Nephron progenitor cell (in vitro differentiated cells): ENCODE data around the gene MARCHF10.

Experiments
- DNase-seq: peaks from one replicate; pipeline ENCODE4 v3.0.0; 2021
- H3K27ac Mint-ChIP-seq: 2 replicates; pipeline ENCODE4 v1.8.0; 2021; ENCODE audit warnings: mild to moderate bottlenecking, moderate library complexity, mixed read lengths
- H3K27me3 Mint-ChIP-seq: 2 replicates; pipeline ENCODE4 v1.8.0; 2021; ENCODE audit warnings: mild to moderate bottlenecking, low read depth, mixed read lengths; ENCODE audit not compliant: poor library complexity
- H3K36me3 Mint-ChIP-seq: 2 replicates; pipeline ENCODE4 v1.8.0; 2021; ENCODE audit warnings: low read depth, mixed read lengths
- H3K4me1 Mint-ChIP-seq: 2 replicates; pipeline ENCODE4 v1.8.0; 2021; ENCODE audit warnings: mixed read lengths
- H3K4me3 Mint-ChIP-seq: 2 replicates; pipeline ENCODE4 v1.8.0; 2021; ENCODE audit warnings: mild to moderate bottlenecking, moderate library complexity, mixed read lengths
- H3K9me3 Mint-ChIP-seq: 2 replicates; pipeline ENCODE4 v1.8.0; 2021; ENCODE audit warnings: mild to moderate bottlenecking, moderate library complexity, mixed read lengths
- CTCF ChIP-seq: fragments of 200-600 bp; sonication (generic); IDR thresholded peaks from 2 replicates; pipeline ENCODE4 v1.5.0; 2021; ENCODE audit warnings: antibody characterized with exemption

The MARCHF10 gene

GRCh38 chr17:62681061-62681938 is 126.8 kb downstream of the MARCHF10 start:
- Mint-ChIP-seq H3K4me3 (no peak overlapping the region), H3K27ac (peak overlapping the region; percentile 66), H3K4me1 (peaks cover 8% of the 10 kb centered on the region), H3K36me3 (peaks cover 63% of the 10 kb centered on the region), H3K9me3 (peaks cover 10% of the 10 kb centered on the region), H3K27me3 (no peaks in the 10 kb centered on the region)
- TF ChIP-seq CTCF = no peak
- DNase-seq = no peak

GRCh38 chr17:62680541-62681052 is 127.5 kb downstream of the MARCHF10 start:
- Mint-ChIP-seq H3K9me3 (peaks cover 6% of the 10 kb centered on the region), H3K36me3 (peaks cover 56% of the 10 kb centered on the region), H3K27me3 (no peaks in the 10 kb centered on the region), H3K27ac (no peak overlapping the region), H3K4me1 (peaks cover 10% of the 10 kb centered on the region), H3K4me3 (no peak overlapping the region)
- no peak for TF ChIP-seq CTCF
- no peak for DNase-seq

- no peak for DNase-seq
- Mint-ChIP-seq H3K4me1 (peaks cover 16% of the 10 kb centered on the region), H3K27me3 (no peaks in the 10 kb centered on the region), H3K27ac (no peak overlapping the region), H3K36me3 (peaks cover 49% of the 10 kb centered on the region), H3K9me3 (peaks cover 1% of the 10 kb centered on the region), H3K4me3 (no peak overlapping the region)
- no peak for TF ChIP-seq CTCF
Observed at GRCh38 chr17:62679866-62680377, 128.2 kb downstream of the MARCHF10 start.

GRCh38 chr17:62678214-62678919 is 129.7 kb downstream of the MARCHF10 start:
- Mint-ChIP-seq H3K27me3 (no peaks in the 10 kb centered on the region), H3K4me3 (no peak overlapping the region), H3K27ac (peak overlapping the region; percentile 88), H3K4me1 (peaks cover 28% of the 10 kb centered on the region), H3K9me3 (no peaks in the 10 kb centered on the region), H3K36me3 (peaks cover 34% of the 10 kb centered on the region)
- DNase-seq = no peak
- no peak for TF ChIP-seq CTCF

GRCh38 chr17:62676952-62677596 is 131.0 kb downstream of the MARCHF10 start:
- no peaks in the 10 kb centered on the region for H3K27me3 Mint-ChIP-seq
- peaks cover 36% of the 10 kb centered on the region for H3K36me3 Mint-ChIP-seq
- no peak for DNase-seq
- no peak overlapping the region for H3K4me3 Mint-ChIP-seq
- H3K4me1 Mint-ChIP-seq = peaks cover 34% of the 10 kb centered on the region
- peak overlapping the region; percentile 32 for H3K27ac Mint-ChIP-seq
- no peak for TF ChIP-seq CTCF
- no peaks in the 10 kb centered on the region for H3K9me3 Mint-ChIP-seq
